AG09319 (cell line): Measurements from ENCODE around the gene PGBD5.

Experiments
- DNase-seq: peaks from one replicate; pipeline ENCODE4 v3.0.0-alpha.2; 2010; ENCODE audit warnings: low read depth; ENCODE audit errors: extremely low read depth
- CTCF ChIP-seq: IDR thresholded peaks from 2 replicates; pipeline ENCODE4 v1.5.1; 2011; ENCODE audit warnings: low read depth, mild to moderate bottlenecking, inconsistent platforms, low read length, moderate library complexity

Gene PGBD5

GRCh38 chr1:230323686-230324085 is 102.4 kb downstream of the PGBD5 start:
- no peak for TF ChIP-seq CTCF
- no peak for DNase-seq

GRCh38 chr1:230322967-230323547 is 103.1 kb downstream of the PGBD5 start:
- DNase-seq = no peak
- no peak for TF ChIP-seq CTCF

GRCh38 chr1:230322421-230322756 is 103.7 kb downstream of the PGBD5 start:
- DNase-seq = no peak
- no peak for TF ChIP-seq CTCF

GRCh38 chr1:230321741-230322420 is 104.3 kb downstream of the PGBD5 start:
- DNase-seq = no peak
- TF ChIP-seq CTCF = no peak

- no peak for TF ChIP-seq CTCF
- DNase-seq = no peak
These were observed 104.8 kb downstream of the PGBD5 start for GRCh38 chr1:230321341-230321740.

- TF ChIP-seq CTCF = no peak
- no peak for DNase-seq
These were observed 105.3 kb downstream of the PGBD5 start for GRCh38 chr1:230320804-230321203.

- DNase-seq = no peak
- no peak for TF ChIP-seq CTCF
These were observed 107.0 kb downstream of the PGBD5 start for GRCh38 chr1:230319014-230319747.
